ENCODE results near the gene INTS4. TPM values are rescaled to one million over a fixed set of nuclear protein-coding genes. Genes with fewer than 3 reads are reported as not detected.

Gene INTS4
- polyA plus RNA-seq, 1 of the 3 experiments (the other 2 are of a cell fraction): 23.0 TPM

- Histone ChIP-seq H2AFZ (ENCODE audit: low read depth) (no peak overlapping the region), H3K27ac (ENCODE audit: low read depth in 2 of 2, low read length in 1 of 2) (no peak overlapping the region), H3K4me3 (ENCODE audit: low read depth in 2 of 2, low read length in 1 of 2) (no peak overlapping the region), H3K9me2 (no peaks in the 10 kb centered on the region), H3K9ac (no peak overlapping the region), H3K36me3 (replicated peaks in 1 of 2; ENCODE audit: control insufficient read depth in 1 of 2, insufficient read depth in 2 of 2, low read length in 1 of 2) (peaks cover 0 to 23% of the 10 kb centered on the region in 2 experiments), H3K9me3 (no peaks in the 10 kb centered on the region), H3K4me2 (no peak overlapping the region), H3K27me3 (ENCODE audit: insufficient read depth) (no peaks in the 10 kb centered on the region), H3F3A (replicated peaks; ENCODE audit: insufficient read depth) (no peaks in the 10 kb centered on the region), H4K20me1 (ENCODE audit: insufficient read depth) (no peaks in the 10 kb centered on the region), H3K4me1 (ENCODE audit: control insufficient read depth in 1 of 2, insufficient read depth in 2 of 2, low read depth in 1 of 2, low read length in 1 of 2) (no peaks in the 10 kb centered on the region), H3K79me2 (ENCODE audit: insufficient read depth) (no peaks in the 10 kb centered on the region; the same call in 1 of the 2 replicates)
- CTCF ChIA-PET: no interaction called here
- POLR2A ChIA-PET: no interaction called here
- DNase-seq: no peak
- TF ChIP-seq NRF1 (IDR thresholded peaks at IDR 0.05; ENCODE audit: low read depth, low read length) (no peak), TCF12 (IDR thresholded peaks at IDR 0.05) (no peak), ZBTB33 (IDR thresholded peaks at IDR 0.05; ENCODE audit: borderline replicate concordance, low read depth) (no peak), SIN3A (IDR thresholded peaks at IDR 0.05; ENCODE audit: borderline replicate concordance, low read depth, low read length) (no peak), TAF1 (IDR thresholded peaks at IDR 0.05; ENCODE audit: borderline replicate concordance, low read depth, low read length) (no peak), MEF2A (IDR thresholded peaks at IDR 0.05; ENCODE audit: borderline replicate concordance, low read depth) (no peak), RCOR1 (IDR thresholded peaks at IDR 0.05; ENCODE audit: low read length) (no peak), MXI1 (IDR thresholded peaks at IDR 0.05; ENCODE audit: low read depth, low read length) (no peak), GABPA (IDR thresholded peaks at IDR 0.05; ENCODE audit: low read depth) (no peak), RXRA (IDR thresholded peaks at IDR 0.05; ENCODE audit: borderline replicate concordance, low read depth) (no peak), FOSL2 (IDR thresholded peaks at IDR 0.05; ENCODE audit: borderline replicate concordance, low read depth) (no peak), RAD21 (IDR thresholded peaks at IDR 0.05; ENCODE audit: low read length) (no peak)
- TF ChIP-seq, protein P1, sequence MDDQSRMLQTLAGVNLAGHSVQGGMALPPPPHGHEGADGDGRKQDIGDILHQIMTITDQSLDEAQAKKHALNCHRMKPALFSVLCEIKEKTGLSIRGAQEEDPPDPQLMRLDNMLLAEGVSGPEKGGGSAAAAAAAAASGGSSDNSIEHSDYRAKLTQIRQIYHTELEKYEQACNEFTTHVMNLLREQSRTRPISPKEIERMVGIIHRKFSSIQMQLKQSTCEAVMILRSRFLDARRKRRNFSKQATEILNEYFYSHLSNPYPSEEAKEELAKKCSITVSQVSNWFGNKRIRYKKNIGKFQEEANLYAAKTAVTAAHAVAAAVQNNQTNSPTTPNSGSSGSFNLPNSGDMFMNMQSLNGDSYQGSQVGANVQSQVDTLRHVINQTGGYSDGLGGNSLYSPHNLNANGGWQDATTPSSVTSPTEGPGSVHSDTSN (IDR thresholded peaks at IDR 0.05): no peak
- 90% methylated on average over 4 of the region's 4 CpGs for WGBS (ENCODE audit: low lambda C conversion rate)
Observed at GRCh38 chr11:77833302-77833701, 161.2 kb downstream of the INTS4 start.

GRCh38 chr11:77828926-77829325, 165.5 kb downstream of the INTS4 start:
- no peaks in the 10 kb centered on the region for H3K9me3 ChIP-seq
- no peak overlapping the region for H3K4me3 ChIP-seq (ENCODE audit: low read depth in 2 of 2, low read length in 1 of 2)
- H2AFZ ChIP-seq (ENCODE audit: low read depth): no peak overlapping the region
- no peaks in the 10 kb centered on the region for H3F3A ChIP-seq (replicated peaks; ENCODE audit: insufficient read depth)
- ChIA-PET CTCF (no interaction called here), POLR2A (no interaction called here)
- no peak overlapping the region for H3K4me2 ChIP-seq
- H3K27me3 ChIP-seq (ENCODE audit: insufficient read depth): no peaks in the 10 kb centered on the region
- H3K4me1 ChIP-seq (ENCODE audit: control insufficient read depth in 1 of 2, insufficient read depth in 2 of 2, low read depth in 1 of 2, low read length in 1 of 2): no peaks in the 10 kb centered on the region; a peak in 1 of 4 replicates
- H4K20me1 ChIP-seq (ENCODE audit: insufficient read depth): no peaks in the 10 kb centered on the region
- peaks cover 0 to 17% of the 10 kb centered on the region in 2 experiments for H3K36me3 ChIP-seq (replicated peaks in 1 of 2; ENCODE audit: control insufficient read depth in 1 of 2, insufficient read depth in 2 of 2, low read length in 1 of 2)
- peaks cover 19% of the 10 kb centered on the region for H3K79me2 ChIP-seq (ENCODE audit: insufficient read depth)
- no peaks in the 10 kb centered on the region for H3K9me2 ChIP-seq
- WGBS (ENCODE audit: low lambda C conversion rate): 82% methylated on average over 2 of the region's 2 CpGs
- DNase-seq: no peak
- H3K9ac ChIP-seq: no peak overlapping the region
- H3K27ac ChIP-seq (ENCODE audit: low read depth in 2 of 2, low read length in 1 of 2): no peak overlapping the region
- TF ChIP-seq YY1 (IDR thresholded peaks at IDR 0.05; ENCODE audit: low read depth): no peak
- no peak for TF ChIP-seq NRF1 (IDR thresholded peaks at IDR 0.05; ENCODE audit: low read depth, low read length)
- no peak for TF ChIP-seq REST (IDR thresholded peaks at IDR 0.05; ENCODE audit: low read depth, low read length)
- TF ChIP-seq MEF2A (IDR thresholded peaks at IDR 0.05; ENCODE audit: borderline replicate concordance, low read depth): no peak
- TF ChIP-seq, protein P2, sequence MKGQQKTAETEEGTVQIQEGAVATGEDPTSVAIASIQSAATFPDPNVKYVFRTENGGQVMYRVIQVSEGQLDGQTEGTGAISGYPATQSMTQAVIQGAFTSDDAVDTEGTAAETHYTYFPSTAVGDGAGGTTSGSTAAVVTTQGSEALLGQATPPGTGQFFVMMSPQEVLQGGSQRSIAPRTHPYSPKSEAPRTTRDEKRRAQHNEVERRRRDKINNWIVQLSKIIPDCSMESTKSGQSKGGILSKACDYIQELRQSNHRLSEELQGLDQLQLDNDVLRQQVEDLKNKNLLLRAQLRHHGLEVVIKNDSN (IDR thresholded peaks at IDR 0.05; ENCODE audit: borderline replicate concordance, low read depth): no peak
- no peak for TF ChIP-seq RCOR1 (IDR thresholded peaks at IDR 0.05; ENCODE audit: low read length)
- TF ChIP-seq TEAD4 (IDR thresholded peaks at IDR 0.05; ENCODE audit: borderline replicate concordance, insufficient read depth): no peak
- no peak for TF ChIP-seq USF2 (IDR thresholded peaks at IDR 0.05; ENCODE audit: borderline replicate concordance, low read depth, low read length)
- TF ChIP-seq EP300 (IDR thresholded peaks at IDR 0.05; ENCODE audit: borderline replicate concordance in 1 of 2, low read depth in 1 of 2, low read length in 1 of 2): no peak
- no peak for TF ChIP-seq RAD21 (IDR thresholded peaks at IDR 0.05; ENCODE audit: low read length)
- no peak for TF ChIP-seq NFIC (IDR thresholded peaks at IDR 0.05; ENCODE audit: borderline replicate concordance)
- TF ChIP-seq FOXM1 (IDR thresholded peaks at IDR 0.05; ENCODE audit: low read depth): no peak

Data from SK-N-SH (cell line).